NCI-H2227 (cell line): ENCODE measurements around the gene PRKG1.
"Not testable (repeated sequence)": the region's sequence is repeated elsewhere in the genome, so short reads cannot be mapped to it uniquely, and the experiment has no call there.

Source experiments
- DNase-seq: peaks from one replicate; lab custom pipeline; 2025; ENCODE audit not compliant: unreplicated experiment; lab: John Stamatoyannopoulos, UW

Gene PRKG1

DNA sequence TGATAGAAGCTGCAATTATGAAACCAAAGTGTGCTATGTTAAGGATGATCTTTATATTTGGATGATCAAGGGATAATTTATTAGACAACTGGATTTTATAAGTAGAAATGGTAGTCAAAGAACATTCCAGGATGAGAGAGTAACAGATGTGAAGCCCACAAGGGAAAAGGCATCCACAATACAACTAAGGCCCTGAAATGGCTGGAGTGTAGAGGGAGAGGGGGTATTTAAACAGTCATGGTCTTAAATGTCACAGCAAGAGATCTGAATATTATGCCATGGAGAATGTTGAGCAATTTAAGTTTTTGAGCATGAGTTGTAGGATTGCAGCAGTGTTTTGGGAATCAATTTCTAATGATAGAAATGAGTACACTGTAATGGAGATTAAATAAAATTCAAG is 957.5 kb downstream of the PRKG1 start:
- DNase-seq, result no peak

DNA sequence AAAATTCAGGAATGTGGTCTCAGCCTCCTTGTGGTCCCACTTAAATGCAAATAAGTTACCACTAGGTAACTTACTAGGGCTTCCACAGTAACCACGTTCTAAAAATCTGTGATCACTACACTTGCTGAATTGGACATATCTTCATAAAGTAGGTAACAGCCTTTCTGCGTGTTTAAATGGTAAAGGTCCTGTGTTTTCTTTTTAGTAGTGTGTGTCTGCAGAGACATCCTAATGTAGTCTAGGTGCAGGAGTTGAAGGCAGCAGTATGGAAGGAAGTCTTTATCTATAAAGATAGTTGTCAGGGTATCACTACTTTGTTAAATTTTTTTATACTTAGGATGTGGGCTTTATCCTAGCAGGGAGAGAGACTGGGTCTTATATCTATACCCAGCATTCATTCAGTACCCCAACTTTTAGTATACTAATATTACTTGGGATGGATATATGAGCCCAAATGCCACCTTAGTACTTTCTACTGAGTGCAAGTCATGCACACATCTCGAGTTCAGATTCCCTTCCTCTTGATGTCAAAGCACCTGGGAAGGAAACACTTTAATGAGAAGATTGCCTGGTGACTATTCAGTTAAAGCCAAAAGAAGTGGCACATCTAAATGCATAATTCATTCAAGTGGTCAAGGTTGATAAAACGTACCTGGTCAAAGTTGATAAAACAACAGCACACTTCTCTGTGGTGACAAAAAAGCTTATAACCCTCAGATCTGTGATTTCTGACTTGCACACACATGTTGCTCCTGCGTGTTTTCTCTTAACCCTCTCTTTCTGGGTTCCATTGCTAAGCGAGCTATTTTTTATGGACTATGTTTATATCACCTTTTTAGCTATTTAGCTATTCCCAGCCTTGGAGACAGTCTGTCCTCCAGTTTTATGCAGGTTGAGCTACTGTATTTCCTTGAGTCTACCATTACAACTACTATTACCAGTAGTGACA is 958.7 kb downstream of the PRKG1 start:
- no peak for DNase-seq

DNA sequence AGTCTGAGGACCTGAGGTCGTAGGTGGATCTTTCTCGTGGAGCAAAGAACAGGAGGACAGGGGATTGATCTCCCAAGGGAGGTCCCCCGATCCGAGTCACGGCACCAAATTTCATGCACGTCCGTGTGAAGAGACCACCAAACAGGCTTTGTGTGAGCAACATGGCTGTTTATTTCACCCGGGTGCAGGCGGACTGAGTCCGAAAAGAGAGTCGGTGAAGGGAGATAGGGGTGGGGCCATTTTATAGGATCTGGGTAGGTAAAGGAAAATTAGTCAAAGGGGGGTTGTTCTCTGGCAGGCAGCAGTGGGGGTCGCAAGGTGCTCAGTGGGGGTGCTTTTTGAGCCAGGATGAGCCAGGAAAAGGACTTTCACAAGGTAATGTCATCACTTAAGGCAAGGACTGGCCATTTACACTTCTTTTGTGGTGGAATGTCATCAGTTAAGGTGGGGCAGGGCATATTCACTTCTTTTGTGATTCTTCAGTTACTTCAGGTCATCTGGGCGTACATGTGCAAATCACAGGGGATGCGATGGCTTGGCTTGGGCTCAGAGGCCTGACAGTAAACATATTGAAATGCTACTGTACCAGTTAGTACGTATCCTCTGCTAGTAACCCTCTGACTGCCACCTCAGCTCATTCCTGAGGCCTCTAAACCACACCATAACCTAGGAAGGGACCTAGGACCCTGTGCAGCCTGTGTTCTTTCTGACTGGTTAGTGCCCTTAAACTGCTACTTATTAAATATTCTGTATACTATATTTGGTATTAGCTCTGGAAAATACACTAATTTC is 964.9 kb downstream of the PRKG1 start:
- not testable (repeated sequence) for DNase-seq

DNA sequence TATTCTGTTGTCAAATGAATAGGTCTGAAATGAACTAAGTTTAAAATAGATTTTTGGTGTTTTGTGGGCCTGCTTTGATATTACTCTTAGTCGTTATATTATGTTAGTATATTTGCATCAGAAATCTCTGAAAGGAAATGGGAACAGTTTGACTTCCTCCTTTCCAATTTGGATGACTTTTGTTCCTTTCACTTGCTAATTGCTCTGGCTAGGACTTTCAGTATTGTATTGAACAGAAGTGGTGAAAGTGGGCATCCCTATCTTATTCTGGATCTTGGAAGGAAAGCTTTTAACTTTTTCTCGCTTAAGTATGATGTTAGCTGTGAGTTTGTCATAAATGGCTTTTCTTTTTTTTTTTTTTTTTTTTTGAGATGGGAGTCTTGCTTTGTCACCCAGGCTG is 966.2 kb downstream of the PRKG1 start:
- no peak for DNase-seq

DNA sequence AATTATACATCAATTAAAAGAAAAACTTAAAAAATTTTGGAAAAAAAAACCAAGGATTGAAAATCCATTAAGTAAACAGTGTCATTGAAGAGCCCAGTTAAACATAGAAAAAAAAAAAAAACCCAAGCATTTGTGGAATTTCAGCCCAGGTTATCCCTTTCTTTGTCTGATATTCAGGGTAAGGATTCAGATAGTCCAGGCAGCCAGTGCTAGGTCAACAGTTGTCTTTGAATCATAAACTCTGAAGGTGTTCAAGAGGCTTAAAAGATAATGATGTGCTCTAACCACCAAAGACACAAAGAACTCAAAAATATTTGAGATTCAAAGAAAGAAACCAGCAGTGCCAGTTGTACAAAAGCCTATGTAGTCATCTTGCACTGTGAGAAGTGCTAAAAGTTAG is 969.5 kb downstream of the PRKG1 start:
- DNase-seq, result no peak

DNA sequence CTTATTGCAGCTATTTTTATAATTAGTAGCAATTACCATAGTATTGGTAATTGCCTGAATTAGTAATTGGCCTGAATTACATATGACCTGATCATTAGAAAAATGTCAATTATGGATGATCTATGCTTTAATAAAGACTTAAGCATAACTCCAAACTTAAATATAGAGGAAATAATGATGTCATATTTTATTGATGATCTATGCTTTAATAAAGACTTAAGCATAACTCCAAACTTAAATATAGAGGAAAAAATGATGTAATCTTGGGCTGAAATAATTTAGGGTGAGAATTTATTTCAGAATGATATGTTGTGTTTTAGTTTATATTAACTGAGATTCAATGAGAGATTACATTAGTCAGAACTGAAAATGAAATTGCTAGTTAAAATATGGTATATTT is 973.8 kb downstream of the PRKG1 start:
- DNase-seq, result no peak

DNA sequence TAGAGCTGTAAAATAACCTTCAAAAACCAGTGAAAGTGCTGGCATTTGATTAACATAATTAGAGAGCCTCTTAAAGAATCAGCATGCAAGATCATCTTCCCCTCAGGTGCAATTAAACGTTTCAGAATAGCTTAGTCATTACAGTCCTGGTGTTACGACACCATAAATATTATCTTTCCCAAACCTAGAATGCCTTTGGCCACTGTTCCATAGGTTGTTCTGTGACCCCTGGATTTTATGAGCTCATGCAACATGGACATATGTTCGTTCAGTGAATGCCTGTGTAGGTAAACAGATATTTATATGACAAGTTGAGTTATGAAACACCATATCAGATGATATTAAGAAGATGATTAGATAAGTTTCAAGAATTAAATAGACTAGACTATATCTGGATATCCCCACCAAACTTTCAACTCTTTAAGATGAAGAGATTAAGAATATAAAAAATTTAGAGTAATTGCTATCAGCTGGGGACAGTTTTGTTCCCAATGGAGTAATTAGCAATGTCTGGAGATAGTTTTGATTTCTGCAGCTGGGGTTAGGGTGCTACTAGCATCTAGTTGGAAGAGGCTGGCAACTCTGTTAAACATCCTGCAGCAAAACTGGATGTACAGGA is 976.3 kb downstream of the PRKG1 start:
- no peak for DNase-seq

DNA sequence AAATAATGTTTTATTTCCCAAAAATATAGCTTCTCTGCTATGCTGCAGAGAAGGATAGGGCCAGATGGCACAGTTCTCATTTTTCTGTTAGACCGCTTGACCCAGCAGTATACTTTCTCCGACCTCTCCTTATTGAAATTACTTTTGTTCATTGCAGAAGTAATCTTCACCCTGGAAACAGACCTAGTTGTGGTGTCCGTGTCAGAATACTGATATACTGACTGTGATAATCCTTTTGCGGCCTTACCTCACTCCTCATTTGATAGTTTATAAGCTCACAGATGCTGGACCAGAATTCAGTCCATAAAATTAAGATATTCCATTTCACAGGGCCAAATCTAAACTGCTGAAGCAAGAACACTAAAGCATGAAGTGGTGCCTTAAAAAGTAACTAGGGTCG is 979.2 kb downstream of the PRKG1 start:
- no peak for DNase-seq

DNA sequence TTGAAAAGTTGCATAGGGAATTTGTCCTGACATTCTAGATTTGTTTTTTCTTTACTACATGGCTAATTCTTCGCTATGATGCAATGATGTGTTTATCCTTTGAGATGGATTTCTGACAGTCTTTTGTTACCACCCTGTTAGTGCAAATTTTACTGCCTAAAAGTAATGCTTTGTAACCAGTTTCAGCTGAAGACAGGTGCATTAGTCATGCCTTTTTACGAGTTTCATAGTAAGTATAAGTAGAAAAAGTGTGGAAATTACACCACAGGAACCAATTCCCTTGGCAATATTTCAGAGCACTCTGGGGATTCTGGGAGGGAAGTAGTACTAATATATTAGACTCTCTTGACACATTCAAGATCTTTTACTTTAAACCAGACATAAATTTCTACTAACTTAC is 982.0 kb downstream of the PRKG1 start:
- DNase-seq, result no peak

DNA sequence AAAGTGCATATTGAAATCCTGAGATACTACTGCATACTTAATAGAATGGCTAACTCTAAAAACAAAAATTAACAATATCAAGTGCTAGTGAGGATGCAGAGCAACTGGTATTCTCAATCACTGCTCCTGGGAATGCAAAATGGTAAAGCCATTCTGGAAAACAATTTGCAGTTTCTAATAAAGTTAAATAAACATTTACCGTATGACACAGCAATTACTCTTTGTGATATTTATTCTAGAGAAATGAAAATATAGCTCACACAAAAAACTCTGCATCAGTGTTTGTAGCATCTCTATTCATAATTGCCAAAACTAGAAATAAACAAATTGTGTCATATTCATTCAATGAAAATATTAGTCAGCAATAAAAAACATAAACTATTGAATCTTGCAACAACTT is 984.8 kb downstream of the PRKG1 start:
- no peak for DNase-seq

DNA sequence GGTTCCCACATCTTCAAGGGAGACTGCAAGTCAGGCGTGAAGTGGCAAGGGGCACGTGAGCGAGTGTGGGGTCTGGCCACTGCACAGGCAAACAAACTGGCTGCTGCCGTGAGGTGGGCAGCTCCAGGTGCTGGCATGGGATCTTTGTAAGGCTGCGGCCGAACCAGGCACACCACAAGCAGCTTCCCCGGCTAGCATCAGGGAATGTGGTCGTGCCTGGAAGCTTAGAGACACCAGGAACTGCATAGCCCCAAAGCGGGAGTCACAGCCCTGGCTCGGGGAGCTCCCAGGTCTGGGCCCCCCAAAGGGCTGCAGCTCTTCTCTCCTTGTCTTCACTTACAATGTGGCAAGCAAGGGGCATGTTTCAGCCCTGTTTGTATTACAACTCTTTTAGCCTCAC is 988.9 kb downstream of the PRKG1 start:
- no peak for DNase-seq

DNA sequence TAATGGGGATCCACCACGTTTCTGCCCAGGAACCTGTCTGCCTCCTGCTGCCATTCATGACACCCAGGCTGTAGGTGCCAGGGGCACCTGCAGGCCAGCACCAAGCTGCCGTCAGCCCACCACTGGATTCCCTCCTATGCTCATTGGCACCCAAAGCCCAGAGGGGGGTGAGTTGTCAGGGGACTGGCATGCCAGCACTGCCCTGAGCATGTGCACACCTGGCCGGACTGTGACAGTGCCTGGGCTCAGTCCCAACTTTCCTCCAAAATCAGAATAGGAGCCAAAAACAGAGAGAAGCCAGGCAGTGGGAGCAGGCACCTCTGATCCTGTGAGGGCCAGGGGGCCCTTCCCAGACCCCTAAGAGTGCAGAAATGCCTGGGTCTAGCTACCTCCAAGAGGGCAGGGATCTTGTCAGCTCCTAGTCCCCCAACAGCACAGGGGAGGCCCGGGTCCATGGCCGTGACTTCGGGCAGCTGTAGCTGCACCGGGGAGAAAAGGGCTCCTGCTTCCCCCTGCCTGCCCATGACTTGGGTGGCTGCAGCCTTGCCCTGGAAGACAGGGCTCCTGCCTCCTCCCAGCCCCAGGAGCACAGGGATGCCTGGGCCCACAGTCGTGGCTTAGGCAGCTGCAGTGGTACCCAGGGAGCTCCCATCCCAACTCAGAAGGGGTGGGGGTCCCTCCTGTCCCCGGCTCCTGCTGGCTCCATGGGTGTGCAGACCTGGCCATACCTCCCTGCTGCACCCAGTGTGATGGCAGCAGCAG is 990.0 kb downstream of the PRKG1 start:
- DNase-seq, result no peak

DNA sequence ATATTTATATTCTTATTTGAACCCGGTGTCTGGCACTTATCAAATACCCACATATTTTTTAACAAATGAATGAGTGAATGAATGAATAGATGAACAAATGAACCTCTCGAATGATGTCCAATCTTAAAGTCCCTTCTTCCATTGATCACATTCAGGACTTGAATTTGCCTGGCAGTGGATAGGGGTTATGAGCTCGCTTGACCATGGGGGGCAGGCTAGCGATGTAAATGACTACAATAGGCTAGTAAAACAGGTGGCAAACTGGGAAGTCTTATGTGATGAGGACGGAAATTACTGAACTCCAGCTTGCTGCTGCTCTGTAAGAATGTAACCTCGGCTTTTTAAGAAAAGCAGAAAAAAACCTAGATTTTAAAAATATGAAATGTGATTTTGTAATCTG is 992.1 kb downstream of the PRKG1 start:
- no peak for DNase-seq

DNA sequence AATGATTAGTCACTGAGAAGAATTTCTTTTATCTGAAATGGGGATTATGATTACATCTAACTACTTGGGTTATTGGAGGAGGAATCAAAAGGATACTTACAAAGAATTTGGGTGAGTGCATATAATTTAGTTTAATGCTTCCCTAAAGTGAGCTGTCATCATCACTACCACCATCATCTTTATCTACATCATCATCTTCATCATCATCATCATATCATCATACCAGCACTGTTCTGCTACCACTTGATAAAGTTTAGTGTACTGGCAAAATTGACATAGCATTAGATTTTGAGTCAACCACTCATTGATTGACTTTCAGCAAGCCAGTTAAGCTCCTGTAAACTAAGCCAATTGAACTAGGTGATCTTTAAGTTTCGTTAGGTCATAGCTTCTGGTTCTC is 994.2 kb downstream of the PRKG1 start:
- no peak for DNase-seq

DNA sequence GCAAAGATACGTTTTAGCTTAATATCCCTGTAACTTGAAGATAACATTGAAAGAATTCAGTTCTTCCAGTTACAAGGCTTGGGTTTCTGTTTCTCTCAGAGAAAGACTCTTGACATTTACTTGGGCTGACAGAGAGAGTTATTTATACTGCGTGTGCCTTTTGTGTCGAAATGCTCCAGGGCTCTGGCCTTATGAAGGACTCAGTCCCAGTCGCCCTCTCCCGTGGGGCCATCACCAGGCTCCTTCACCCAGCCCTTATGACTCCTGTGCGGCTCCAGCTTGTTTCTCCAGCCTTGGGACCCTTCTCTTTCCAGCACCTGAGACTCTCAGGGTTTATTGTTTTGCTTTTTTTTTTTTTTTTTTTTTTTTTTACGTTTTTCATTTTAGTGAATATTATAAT is 997.5 kb downstream of the PRKG1 start:
- DNase-seq, result no peak

DNA sequence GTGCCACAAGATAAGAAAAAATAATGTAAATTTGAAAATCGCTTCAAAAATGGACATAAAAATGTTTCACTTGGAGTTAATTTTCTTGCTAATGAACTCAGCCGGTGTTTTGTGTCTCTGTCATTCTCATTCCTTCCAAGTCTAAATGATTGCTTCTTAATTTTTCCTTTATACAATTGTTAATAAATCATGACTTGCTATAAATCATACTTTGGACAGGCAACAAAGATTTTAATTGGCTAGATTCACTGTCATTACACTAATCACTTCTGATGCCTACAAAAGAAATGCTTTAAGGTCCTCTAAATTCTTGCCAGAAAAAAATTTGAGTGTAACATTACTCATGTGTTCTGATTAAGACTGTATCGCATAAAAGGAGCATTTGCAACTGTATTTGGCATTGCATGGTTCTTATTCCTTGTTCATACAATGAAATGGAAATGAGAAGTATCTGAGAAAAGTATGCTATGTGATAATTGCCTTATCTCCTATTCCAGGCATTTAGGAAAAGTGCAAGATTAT is 1000.3 kb downstream of the PRKG1 start:
- DNase-seq, result no peak

DNA sequence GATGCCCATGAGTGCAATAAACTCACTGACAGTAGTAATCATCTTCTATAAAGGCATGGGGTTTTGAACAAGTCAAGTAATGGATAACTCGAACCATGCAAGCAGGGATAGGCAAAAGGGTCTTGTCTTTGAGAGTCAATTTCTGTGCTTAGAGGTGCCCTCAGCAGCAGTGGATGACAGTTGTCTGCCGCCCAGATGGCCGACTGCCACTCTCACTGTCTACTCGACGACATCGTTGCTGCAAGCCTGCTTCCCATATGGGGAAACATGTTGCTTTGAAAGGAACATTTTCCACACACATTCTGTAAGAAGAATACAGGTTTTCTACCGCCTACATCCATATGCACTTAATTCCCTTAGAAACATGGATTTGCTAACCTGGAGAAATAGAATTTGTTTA is 1003.5 kb downstream of the PRKG1 start:
- no peak for DNase-seq

DNA sequence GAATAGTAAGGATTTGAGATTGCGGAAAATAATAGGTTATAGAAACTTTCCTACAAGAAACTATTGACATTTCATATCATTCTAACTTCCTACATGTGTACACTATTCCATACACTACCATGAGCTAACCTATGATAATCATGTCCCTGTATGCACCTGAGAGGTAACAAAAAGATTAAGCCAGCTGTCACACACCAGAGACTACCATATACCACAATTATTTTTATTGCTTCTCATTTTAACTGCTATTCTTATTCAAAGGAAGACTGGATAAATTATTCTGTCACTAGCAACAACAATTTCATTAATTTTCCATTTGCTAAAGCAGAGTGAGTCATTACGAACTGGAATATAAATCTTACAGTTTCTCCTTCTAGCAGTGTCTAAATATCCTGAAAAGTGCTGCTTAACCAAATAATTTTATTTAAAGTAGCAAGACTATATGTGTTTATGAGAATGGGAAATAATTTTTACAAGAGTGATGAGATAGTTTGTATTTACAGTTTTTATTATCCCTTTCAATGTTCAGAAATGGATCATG is 1004.2 kb downstream of the PRKG1 start:
- DNase-seq, result no peak

DNA sequence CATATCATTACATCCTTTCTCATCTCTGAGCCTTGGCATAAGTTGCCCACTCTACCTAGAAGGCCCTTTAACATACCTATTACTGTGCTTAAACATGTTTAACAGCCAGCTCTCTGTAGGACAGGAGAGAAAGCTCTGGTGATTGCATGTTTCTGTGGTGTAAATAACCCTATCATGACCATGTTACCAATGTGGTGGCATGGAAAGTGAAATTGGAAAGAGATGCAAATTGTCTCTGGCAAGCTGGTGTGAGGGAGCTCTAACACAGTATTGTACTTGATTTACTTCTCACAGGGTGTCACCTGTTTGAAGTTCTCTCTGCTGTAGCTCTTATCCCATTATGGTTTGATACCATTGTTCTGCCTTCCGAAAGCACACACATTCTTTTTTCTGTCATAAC is 1008.0 kb downstream of the PRKG1 start:
- DNase-seq, result no peak

DNA sequence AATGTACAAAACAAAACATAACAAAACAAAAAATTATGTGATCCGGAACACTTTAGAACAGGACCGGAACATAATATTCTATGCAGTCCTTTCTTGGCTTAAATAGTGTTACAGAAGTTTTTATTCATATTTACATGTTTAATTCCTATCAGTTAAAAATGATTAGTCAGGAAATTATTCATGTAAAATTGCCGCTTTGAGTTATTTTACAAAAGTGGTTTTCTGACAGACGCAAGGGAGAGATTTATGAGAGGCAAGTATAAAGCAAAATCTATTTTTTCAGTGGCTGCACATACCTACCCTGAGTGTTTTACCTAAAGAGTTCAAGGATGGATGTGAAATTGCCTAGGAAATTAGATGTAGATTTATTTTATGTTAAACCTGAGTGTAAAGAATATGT is 1009.1 kb downstream of the PRKG1 start:
- DNase-seq, result no peak

DNA sequence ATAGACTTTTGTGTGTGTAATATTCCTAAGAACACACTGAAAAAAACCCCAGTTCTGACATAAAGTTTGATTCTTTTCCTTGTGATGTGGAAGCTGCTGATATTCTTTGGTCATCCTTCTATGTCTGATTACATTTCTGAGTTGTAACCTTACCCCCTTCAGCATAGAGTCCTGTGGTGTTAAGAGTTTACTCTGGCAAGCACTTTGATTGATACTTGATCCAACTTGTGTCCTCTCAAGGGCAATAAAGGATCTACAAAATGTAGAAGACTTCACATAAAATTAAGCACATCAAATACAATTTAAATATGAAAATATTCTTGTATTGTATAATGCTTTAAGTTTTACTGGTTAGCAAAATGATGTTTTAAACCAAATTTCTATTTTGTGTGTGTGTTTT is 1018.1 kb downstream of the PRKG1 start:
- no peak for DNase-seq
